T-cell (primary cell): ENCODE results near the gene ATXN2. TPM values are rescaled to one million over a fixed set of nuclear protein-coding genes. Genes with fewer than 3 reads are reported as not detected.
A peak's percentile ranks its signal among the peaks of the same experiment; 100 is the strongest.

Experiments
- ATAC-seq, 4 experiments: fragments of 200-7000 bp in 3 of 4; fragments of 150-1000 bp in 1 of 4; cut with Tn5 transposase; replicated peaks in 1 of 4; 1 replicate in 3 of 4; 2 replicates in 1 of 4; pipeline ENCODE4 v1.10.0; 2021; ENCODE audit warnings: moderate library complexity in 3 of 4, mild to moderate bottlenecking in 2 of 4, moderate number of reproducible peaks in 1 of 4
- CTCF ChIA-PET, 2 donors: fragments of 300-600 bp; sonication (Branson Sonifier 250); formaldehyde crosslinking; loops; one replicate each; lab custom pipeline; 2022; ENCODE audit warnings: antibody characterized with exemption in 2 of 2; lab: Charles Lee
- POLR2A ChIA-PET, 2 donors: fragments of 300-600 bp; sonication (Branson Sonifier 250); formaldehyde crosslinking; loops; one replicate each; lab custom pipeline; 2022; ENCODE audit warnings: antibody characterized with exemption in 2 of 2; lab: Charles Lee
- DNase-seq, 35 experiments: peaks; one replicate each; pipeline versions ENCODE4 v3.0.0 to v3.0.0-alpha.2; 2013 to 2023
- H3K27ac ChIP-seq: one replicate; pipeline ENCODE4 v1.5.1; 2013; ENCODE audit warnings: low read length
- H3K27me3 ChIP-seq, 2 experiments: replicated peaks in 1 of 2; 1 replicate in 1 of 2; 2 replicates in 1 of 2; pipeline versions ENCODE4 v1.6.1 to v1.7.0; 2013; ENCODE audit warnings: low read length in 1 of 2, mixed read lengths in 1 of 2; ENCODE audit not compliant: control insufficient read depth in 2 of 2, insufficient read depth in 2 of 2; ENCODE audit errors: extremely low read depth in 1 of 2
- H3K36me3 ChIP-seq, 2 donors: 1 replicate in 1 of 2; 2 replicates in 1 of 2; pipeline versions ENCODE4 v1.6.1 to v1.7.0; 2013; ENCODE audit warnings: low read length in 1 of 2; ENCODE audit not compliant: control insufficient read depth in 2 of 2, insufficient read depth in 1 of 2; ENCODE audit errors: extremely low read depth in 1 of 2
- H3K4me1 ChIP-seq, 2 experiments: 1 replicate in 1 of 2; 2 replicates in 1 of 2; pipeline versions ENCODE4 v1.6.1 to v1.7.0; 2013; ENCODE audit warnings: low read length in 2 of 2, mixed read lengths in 1 of 2; ENCODE audit not compliant: insufficient read depth in 2 of 2, control insufficient read depth in 1 of 2; ENCODE audit errors: extremely low read depth in 1 of 2
- H3K4me3 ChIP-seq, 2 donors: 1 replicate in 1 of 2; 2 replicates in 1 of 2; pipeline versions ENCODE4 v1.5.1 to v1.7.0; 2013; ENCODE audit warnings: mild to moderate bottlenecking in 2 of 2, low read length in 1 of 2, moderate library complexity in 1 of 2; ENCODE audit not compliant: control insufficient read depth in 1 of 2; ENCODE audit errors: extremely low read depth in 1 of 2
- H3K9me3 ChIP-seq: 2 replicates; pipeline ENCODE4 v1.7.0; 2013
- H3K27ac Mint-ChIP-seq, 2 donors: one replicate each; pipeline ENCODE4 v1.8.0; 2020 to 2021; ENCODE audit warnings: mild to moderate bottlenecking in 2 of 2, mixed read lengths in 2 of 2
- H3K27me3 Mint-ChIP-seq, 2 donors: one replicate each; pipeline ENCODE4 v1.8.0; 2021 to 2022; ENCODE audit warnings: mixed read lengths in 2 of 2
- H3K36me3 Mint-ChIP-seq: one replicate; pipeline ENCODE4 v1.8.0; 2021; ENCODE audit warnings: mixed read lengths
- H3K4me1 Mint-ChIP-seq, 3 donors: one replicate each; pipeline ENCODE4 v1.8.0; 2020 to 2022; ENCODE audit warnings: mixed read lengths in 3 of 3, mild to moderate bottlenecking in 1 of 3
- H3K4me3 Mint-ChIP-seq, 3 donors: one replicate each; pipeline ENCODE4 v1.8.0; 2020 to 2022; ENCODE audit warnings: mild to moderate bottlenecking in 3 of 3, mixed read lengths in 3 of 3, moderate library complexity in 3 of 3
- H3K9me3 Mint-ChIP-seq, 3 donors: one replicate each; pipeline ENCODE4 v1.8.0; 2020 to 2022; ENCODE audit warnings: mixed read lengths in 3 of 3
- WGBS: methylation state at CpG from one replicate; pipeline ENCODE4 v1.1.5; 2013; ENCODE audit warnings: missing lambda C conversion rate; ENCODE audit not compliant: insufficient coverage; 5-methylcytosine and 5-hydroxymethylcytosine counted together
- total RNA-seq, 35 experiments: library from RNA in 6 of 35; stranded (reverse) in 6 of 35; fragments of 120-200 nt in 1 of 35; gene quantifications; one replicate each; pipeline versions ENCODE4 v1.2.1 to v1.2.4 and lab custom pipeline; 2013 to 2026

The ATXN2 gene
- total RNA-seq, 5 donors from 2014 or later (not counting 1 experiment from before 2014, with no cell fraction given), result 48.6 to 54.0 (median 50.3) TPM

DNA sequence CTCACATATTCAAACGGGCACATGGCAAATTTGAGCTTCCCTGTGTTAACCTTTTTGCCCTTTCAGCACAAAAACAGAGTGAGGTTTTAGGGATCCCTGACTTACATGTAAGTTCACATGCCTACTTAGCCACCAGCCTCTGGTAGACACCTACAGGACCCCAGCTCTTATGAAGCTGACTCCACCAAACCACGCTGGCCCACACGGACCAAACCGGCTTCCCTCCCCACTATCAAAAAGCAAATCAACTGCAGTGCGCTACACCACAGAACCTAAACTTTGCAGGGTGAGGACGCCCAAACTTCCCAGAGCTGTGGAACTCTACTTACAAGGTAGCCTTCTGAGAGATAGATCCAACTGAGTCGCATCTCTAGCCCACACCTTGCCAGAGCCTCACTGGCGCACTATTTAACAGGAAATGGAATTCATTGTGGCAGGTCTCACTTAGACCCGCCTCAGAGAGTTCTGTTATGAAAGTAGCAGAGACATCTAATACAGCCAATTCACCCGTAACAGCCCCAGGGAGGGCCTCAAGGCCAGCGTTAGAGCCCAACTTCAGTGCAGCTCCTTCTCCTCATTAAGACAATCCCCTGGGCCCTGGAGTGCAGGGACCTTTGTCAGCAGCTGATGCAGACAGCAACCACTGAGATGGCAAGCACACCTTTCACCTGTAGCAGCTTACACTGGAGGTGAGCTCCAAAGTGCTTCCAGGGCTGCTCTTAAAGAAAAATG is 144.2 kb downstream of the ATXN2 start:
- Histone ChIP-seq H3K27me3 (no peaks in the 10 kb centered on the region), H3K9me3 (no peaks in the 10 kb centered on the region), H3K4me3 (no peak overlapping the region), H3K27ac (no peak overlapping the region), H3K36me3 (peaks cover 12 to 64% of the 10 kb centered on the region in 2 donors), H3K4me1 (peaks cover 5 to 8% of the 10 kb centered on the region in 2 experiments)
- Mint-ChIP-seq H3K9me3 (no peaks in the 10 kb centered on the region), H3K36me3 (peaks cover 31% of the 10 kb centered on the region), H3K27me3 (no peaks in the 10 kb centered on the region), H3K4me1 (peaks cover 15 to 32% (median 22%) of the 10 kb centered on the region in 3 donors), H3K4me3 (no peak overlapping the region), H3K27ac (peak overlapping the region; percentile 49 to 81)
- CTCF ChIA-PET, result interaction anchor here (0.6 to 8.1 kb wide), 6 partner anchors 12 to 905 kb away, joined by 3 to 218 read pairs (median 4); no protein-coding TSS in a partner anchor
- DNase-seq (no peak), ATAC-seq (peak in 3 of 4 experiments; percentile 23 to 32 (median 28))
- POLR2A ChIA-PET, result no interaction called here
- 56% methylated on average over 9 of the region's 11 CpGs for WGBS

DNA sequence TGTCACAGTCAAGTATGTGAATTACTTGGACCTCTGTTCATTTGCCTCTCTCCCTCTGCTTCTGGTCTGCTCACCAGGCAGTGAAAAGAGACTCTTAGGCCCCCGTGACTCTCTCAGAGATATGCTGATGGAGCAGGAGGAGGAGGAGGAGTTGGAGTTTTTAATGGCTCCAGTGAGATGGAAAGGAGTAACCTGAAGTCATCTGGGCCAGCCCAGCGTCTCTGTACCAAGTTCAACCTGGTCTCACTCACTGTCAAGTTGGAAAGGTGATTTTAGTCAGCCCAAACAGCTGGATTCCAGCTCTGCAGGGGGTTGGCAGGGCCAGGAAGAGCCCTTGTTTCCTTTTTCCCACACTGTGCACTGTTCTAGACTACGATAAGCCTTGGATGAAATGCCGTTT is 144.8 kb downstream of the ATXN2 start:
- Histone ChIP-seq H3K4me3 (no peak overlapping the region), H3K27me3 (no peaks in the 10 kb centered on the region), H3K4me1 (peaks cover 5 to 8% of the 10 kb centered on the region in 2 experiments), H3K36me3 (peaks cover 12 to 66% of the 10 kb centered on the region in 2 donors), H3K27ac (no peak overlapping the region), H3K9me3 (no peaks in the 10 kb centered on the region)
- ChIA-PET POLR2A (no interaction called here), CTCF (interaction anchor here (0.6 to 8.1 kb wide), 7 partner anchors 12 to 57 kb away, joined by 3 to 218 read pairs (median 5); partner anchors contain the start of gene SH2B3 (in 1 of the 2))
- Mint-ChIP-seq H3K27ac (peak overlapping the region in 1 of 2 donors; percentile 50), H3K4me3 (no peak overlapping the region), H3K36me3 (peaks cover 31% of the 10 kb centered on the region), H3K27me3 (no peaks in the 10 kb centered on the region), H3K9me3 (no peaks in the 10 kb centered on the region), H3K4me1 (peaks cover 15 to 38% (median 26%) of the 10 kb centered on the region in 3 donors)
- DNase-seq (no peak), ATAC-seq (no peak)
- WGBS, result 86% methylated on average over 4 of the region's 4 CpGs

DNA sequence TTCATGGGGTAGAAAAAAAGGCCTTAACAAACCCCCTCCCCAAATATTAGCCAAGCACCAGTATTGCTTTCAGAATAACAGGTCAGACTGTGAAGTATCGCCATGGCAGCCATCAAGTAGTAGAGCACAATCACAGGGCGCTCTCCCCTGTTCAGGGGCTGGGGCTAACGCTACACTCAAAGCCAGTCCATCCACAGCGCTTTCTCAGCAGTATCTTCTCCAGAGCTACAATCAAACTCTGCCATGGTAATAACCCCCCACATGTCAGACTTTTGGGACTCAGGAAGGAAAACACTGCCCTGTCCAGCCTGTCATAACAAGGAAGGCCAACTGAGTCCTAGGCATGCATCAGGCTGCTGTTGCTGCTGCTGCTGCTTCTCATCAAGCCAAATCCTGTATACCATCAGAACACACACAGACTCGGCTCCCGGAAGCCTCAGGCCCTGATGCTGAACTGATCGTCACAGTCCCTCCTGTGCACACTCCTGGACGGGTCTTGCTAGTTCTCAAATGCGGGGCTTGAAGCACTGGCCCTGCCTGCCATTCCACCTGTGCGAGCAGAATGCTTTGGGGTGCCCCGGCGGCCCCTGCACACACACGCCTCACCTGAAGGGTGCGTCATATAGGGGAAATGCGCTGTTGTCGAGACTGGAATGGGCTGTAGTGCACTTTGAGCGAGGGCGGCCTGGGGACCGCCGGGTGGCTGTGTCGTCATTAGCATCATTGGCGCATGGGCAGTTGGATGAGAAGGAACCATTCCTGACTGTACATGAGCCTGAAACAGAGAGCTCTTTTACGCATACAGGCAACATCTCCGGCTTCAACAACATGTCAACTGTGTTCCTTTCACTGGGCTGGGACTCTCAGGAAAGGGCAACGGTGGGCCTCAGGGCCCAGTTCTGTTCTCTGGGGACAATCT is 145.8 kb downstream of the ATXN2 start:
- Histone ChIP-seq H3K4me3 (no peak overlapping the region), H3K9me3 (no peaks in the 10 kb centered on the region), H3K27ac (no peak overlapping the region), H3K4me1 (peaks cover 5 to 8% of the 10 kb centered on the region in 2 experiments), H3K36me3 (peaks cover 12 to 71% of the 10 kb centered on the region in 2 donors), H3K27me3 (no peaks in the 10 kb centered on the region)
- Mint-ChIP-seq H3K4me1 (peaks cover 20 to 48% (median 36%) of the 10 kb centered on the region in 3 donors), H3K27me3 (no peaks in the 10 kb centered on the region), H3K36me3 (peaks cover 40% of the 10 kb centered on the region), H3K9me3 (no peaks in the 10 kb centered on the region), H3K27ac (no peak overlapping the region), H3K4me3 (no peak overlapping the region)
- DNase-seq, result no peak
- ATAC-seq, result no peak
- 96% methylated on average over 25 of the region's 25 CpGs for WGBS
- ChIA-PET POLR2A (interaction anchor here in 1 of 2 donors (0.5 to 0.6 kb wide), 2 partner anchors 59 to 938 kb away, joined by 3 to 10 read pairs; no protein-coding TSS in a partner anchor), CTCF (interaction anchor here (2.0 to 8.1 kb wide), 5 partner anchors 18 to 56 kb away, joined by 5 to 218 read pairs (median 91); partner anchors contain the start of gene SH2B3 (in 1 of the 2))

DNA sequence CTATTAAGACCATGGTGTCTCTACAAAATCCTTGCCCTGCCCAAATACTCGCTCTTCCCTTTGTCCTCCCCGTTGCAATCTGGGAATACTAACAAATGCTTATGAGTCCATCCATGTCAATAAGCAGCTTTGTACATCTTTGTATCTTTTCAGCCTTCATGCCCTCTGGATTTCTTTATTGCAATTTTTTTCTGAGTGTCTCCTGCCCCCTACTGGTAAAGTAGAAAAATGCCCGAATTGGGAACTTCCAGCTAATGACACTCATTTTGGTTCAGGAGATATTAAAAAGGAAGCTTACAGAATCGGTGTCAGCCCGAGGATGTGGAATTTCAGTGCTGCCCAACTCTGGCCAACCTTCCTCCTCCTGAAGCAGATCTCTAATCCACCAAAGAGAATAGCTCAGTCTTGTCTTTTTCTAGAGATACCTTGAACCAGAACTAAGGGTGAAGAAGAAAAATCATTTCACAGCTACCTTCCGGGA is 147.4 kb downstream of the ATXN2 start:
- ATAC-seq (peak in 3 of 4 experiments; percentile 38 to 66 (median 64)), DNase-seq (peak in 2 of 35 experiments; percentile 58 to 78)
- WGBS, result 25% methylated on average over 4 of the region's 6 CpGs
- Mint-ChIP-seq H3K36me3 (peaks cover 50% of the 10 kb centered on the region), H3K27ac (peak overlapping the region; percentile 25 to 67), H3K4me3 (no peak overlapping the region), H3K4me1 (peaks cover 20 to 59% (median 42%) of the 10 kb centered on the region in 3 donors), H3K27me3 (no peaks in the 10 kb centered on the region), H3K9me3 (no peaks in the 10 kb centered on the region)
- ChIA-PET POLR2A (interaction anchor here (0.6 to 1.2 kb wide), 9 partner anchors 17 to 1377 kb away, joined by 3 to 10 read pairs (median 4); no protein-coding TSS in a partner anchor), CTCF (interaction anchor here (0.5 to 8.1 kb wide), 40 partner anchors 9 to 1426 kb away, joined by 3 to 218 read pairs (median 6); partner anchors contain the start of gene SH2B3 (in 1 of the 2))
- Histone ChIP-seq H3K27me3 (no peaks in the 10 kb centered on the region), H3K36me3 (peaks cover 10 to 81% of the 10 kb centered on the region in 2 donors), H3K27ac (peak overlapping the region; percentile 21), H3K9me3 (no peaks in the 10 kb centered on the region), H3K4me3 (no peak overlapping the region), H3K4me1 (peaks cover 5 to 12% of the 10 kb centered on the region in 2 experiments)

DNA sequence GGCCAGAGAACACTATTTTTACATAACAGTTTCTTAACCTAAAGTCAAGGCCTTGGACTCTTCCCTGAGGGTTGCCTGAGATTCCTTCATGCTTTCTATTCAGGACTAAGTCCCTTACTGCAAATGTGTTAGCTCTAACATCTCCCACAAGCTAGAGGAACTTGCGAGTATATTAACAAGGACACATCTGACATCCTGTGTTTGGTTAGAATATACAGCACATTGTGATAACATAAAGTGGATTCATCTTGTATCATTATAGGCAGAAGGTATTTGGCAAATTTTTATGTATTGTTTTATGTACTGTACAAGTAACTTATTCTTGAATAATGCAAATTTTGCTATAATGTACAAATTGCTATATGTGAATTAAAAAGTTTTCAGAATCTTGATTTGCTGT is 147.9 kb downstream of the ATXN2 start:
- no peaks in the 10 kb centered on the region for H3K9me3 Mint-ChIP-seq
- peaks cover 9 to 82% of the 10 kb centered on the region in 2 donors for H3K36me3 ChIP-seq
- no CpG with 5 or more reads among the region's 1 CpG for WGBS
- H3K27ac Mint-ChIP-seq, result peak overlapping the region; percentile 69 to 87
- POLR2A ChIA-PET, result interaction anchor here (0.6 to 1.2 kb wide), 6 partner anchors 16 to 57 kb away, joined by 3 to 10 read pairs (median 4); no protein-coding TSS in a partner anchor
- no peak overlapping the region for H3K4me3 ChIP-seq
- peaks cover 5 to 16% of the 10 kb centered on the region in 2 experiments for H3K4me1 ChIP-seq
- H3K4me1 Mint-ChIP-seq, result peaks cover 25 to 63% (median 46%) of the 10 kb centered on the region in 3 donors
- no peak overlapping the region for H3K4me3 Mint-ChIP-seq
- DNase-seq (no peak), ATAC-seq (no peak)
- H3K27me3 Mint-ChIP-seq, result no peaks in the 10 kb centered on the region
- CTCF ChIA-PET, result interaction anchor here (0.6 to 8.1 kb wide), 34 partner anchors 9 to 1631 kb away, joined by 3 to 218 read pairs (median 6); partner anchors contain the start of gene SH2B3 (in 1 of the 2)
- H3K9me3 ChIP-seq, result no peaks in the 10 kb centered on the region
- H3K36me3 Mint-ChIP-seq, result peaks cover 50% of the 10 kb centered on the region
- H3K27ac ChIP-seq, result peak overlapping the region; percentile 21
- H3K27me3 ChIP-seq, result no peaks in the 10 kb centered on the region
